Neural cell (in vitro differentiated cells): ENCODE measurements around the gene CYP4F22. TPM values are rescaled to one million over a fixed set of nuclear protein-coding genes. Genes with fewer than 3 reads are reported as not detected.

ENCODE experiments used
- H2AFZ ChIP-seq: fragments of 200-600, 300-800 bp; sonication (generic), shearing (Covaris generic); 2 replicates; pipeline ENCODE4 v1.6.0; 2014; ENCODE audit warnings: low read depth, mild to moderate bottlenecking, antibody characterized with exemption, low read length, moderate library complexity
- H3F3A ChIP-seq: fragments of 200-600 bp; shearing (Covaris generic); 2 replicates; pipeline ENCODE4 v1.6.1; 2016; ENCODE audit warnings: mild to moderate bottlenecking, moderate library complexity, mixed read lengths, antibody characterized with exemption, low read length; ENCODE audit not compliant: insufficient read depth, poor library complexity, severe bottlenecking
- H3K27ac ChIP-seq: fragments of 200-600, 300-800 bp; sonication (generic), shearing (Covaris generic); 2 replicates; pipeline ENCODE4 v1.5.1; 2014; ENCODE audit warnings: mild to moderate bottlenecking, low read length, moderate library complexity
- H3K27me3 ChIP-seq: fragments of 300-800, 200-600 bp; sonication (generic), shearing (Covaris generic); 2 replicates; pipeline ENCODE4 v1.6.0; 2014; ENCODE audit warnings: mild to moderate bottlenecking, low read depth, low read length, moderate library complexity; ENCODE audit not compliant: insufficient read depth
- H3K36me3 ChIP-seq: fragments of 300-800, 200-600 bp; sonication (generic), shearing (Covaris generic); 2 replicates; pipeline ENCODE4 v1.5.1; 2014; ENCODE audit warnings: mild to moderate bottlenecking, antibody characterized with exemption, low read length, moderate library complexity; ENCODE audit not compliant: insufficient read depth
- H3K4me2 ChIP-seq: fragments of 300-800, 200-600 bp; sonication (generic), shearing (Covaris generic); 2 replicates; pipeline ENCODE4 v1.6.0; 2014; ENCODE audit warnings: mild to moderate bottlenecking, low read length
- H3K4me3 ChIP-seq: fragments of 300-800, 200-600 bp; sonication (generic), shearing (Covaris generic); 2 replicates; pipeline ENCODE4 v1.5.1; 2014; ENCODE audit warnings: mild to moderate bottlenecking, low read length, moderate library complexity
- H3K79me2 ChIP-seq: fragments of 200-600 bp; shearing (Covaris generic); replicated peaks from 2 replicates; pipeline ENCODE4 v1.6.0; 2014; ENCODE audit warnings: mild to moderate bottlenecking, low read length, moderate library complexity; ENCODE audit not compliant: insufficient read depth
- H3K9ac ChIP-seq: fragments of 300-800, 200-600 bp; sonication (generic), shearing (Covaris generic); 2 replicates; pipeline ENCODE4 v1.6.1; 2016; ENCODE audit warnings: mild to moderate bottlenecking, low read length, mixed read lengths
- H3K9me2 ChIP-seq: fragments of 200-600 bp; shearing (Covaris generic); 2 replicates; pipeline ENCODE4 v1.6.1; 2016; ENCODE audit warnings: mild to moderate bottlenecking, low read length, mixed read lengths; ENCODE audit not compliant: insufficient read depth
- H3K9me3 ChIP-seq: fragments of 200-600, 300-800 bp; sonication (generic), shearing (Covaris generic); 2 replicates; pipeline ENCODE4 v1.6.1; 2016; ENCODE audit warnings: mild to moderate bottlenecking, mixed run types, low read length, moderate library complexity, mixed read lengths
- H4K20me1 ChIP-seq: fragments of 200-600 bp; shearing (Covaris generic); 2 replicates; pipeline ENCODE4 v1.6.1; 2016; ENCODE audit warnings: mild to moderate bottlenecking, mixed run types; ENCODE audit not compliant: insufficient read depth
- CTCF ChIP-seq: fragments of 450-650 bp; IDR thresholded peaks from 2 replicates; pipeline ENCODE4 v1.5.1; 2014; ENCODE audit warnings: antibody characterized with exemption, mild to moderate bottlenecking, moderate library complexity; ENCODE audit not compliant: poor library complexity, severe bottlenecking
- EP300 ChIP-seq: fragments of 450-650 bp; conservative IDR thresholded peaks from 2 replicates; pipeline ENCODE4 v1.6.1; 2014; ENCODE audit warnings: antibody characterized with exemption, mild to moderate bottlenecking, moderate library complexity; ENCODE audit not compliant: poor library complexity, severe bottlenecking
- EZH2 ChIP-seq: fragments of 200-600, 300-800 bp; shearing (Covaris generic), sonication (generic); IDR thresholded peaks from 2 replicates; pipeline ENCODE4 v1.6.1; 2014; ENCODE audit warnings: antibody characterized with exemption, low read length, borderline replicate concordance, mild to moderate bottlenecking; ENCODE audit not compliant: insufficient read depth, poor library complexity, severe bottlenecking
- MXI1 ChIP-seq: fragments of 450-650 bp; conservative IDR thresholded peaks from 2 replicates; pipeline ENCODE4 v1.6.1; 2014; ENCODE audit warnings: antibody characterized with exemption, mild to moderate bottlenecking; ENCODE audit not compliant: poor library complexity, severe bottlenecking
- POLR2AphosphoS5 ChIP-seq: IDR thresholded peaks from 2 replicates; pipeline ENCODE4 v1.6.1; 2012
- RAD21 ChIP-seq: fragments of 450-650 bp; conservative IDR thresholded peaks from 2 replicates; pipeline ENCODE4 v1.6.1; 2014; ENCODE audit warnings: antibody characterized with exemption, mild to moderate bottlenecking, moderate library complexity
- REST ChIP-seq: IDR thresholded peaks from 2 replicates; pipeline ENCODE4 v1.6.1; 2012; ENCODE audit warnings: borderline replicate concordance
- SMC3 ChIP-seq: fragments of 450-650 bp; conservative IDR thresholded peaks from 2 replicates; pipeline ENCODE4 v1.6.1; 2014; ENCODE audit warnings: antibody characterized with exemption, mild to moderate bottlenecking, moderate library complexity; ENCODE audit not compliant: poor library complexity
- TAF1 ChIP-seq: IDR thresholded peaks from 2 replicates; pipeline ENCODE4 v1.6.1; 2012; ENCODE audit warnings: low read depth
- polyA plus RNA-seq: library from polyadenylated mRNA; depleted of rRNA; stranded (reverse); fragments of >200 nt; gene quantifications from 2 replicates; pipeline ENCODE4 v1.2.3, GENCODE V29; 2014

CYP4F22 gene
- polyA plus RNA-seq, 1 donor from 2014 or later, result not detected

- Histone ChIP-seq H2AFZ (no peak overlapping the region), H3K36me3 (no peaks in the 10 kb centered on the region), H3K4me2 (no peak overlapping the region), H3K9me3 (no peaks in the 10 kb centered on the region), H3K27ac (no peak overlapping the region), H3K9ac (no peak overlapping the region), H3K79me2 (no peaks in the 10 kb centered on the region), H3K4me3 (no peak overlapping the region), H3K9me2 (no peaks in the 10 kb centered on the region), H3K27me3 (no peaks in the 10 kb centered on the region), H3F3A (no peaks in the 10 kb centered on the region), H4K20me1 (no peaks in the 10 kb centered on the region)
- TF ChIP-seq SMC3 (no peak), RAD21 (no peak), MXI1 (no peak), TAF1 (no peak), POLR2AphosphoS5 (no peak), REST (no peak), EP300 (no peak), CTCF (no peak), EZH2 (no peak)
Observed at GRCh38 chr19:15563325-15563794, 55.0 kb downstream of the CYP4F22 start.

GRCh38 chr19:15563931-15564330, 55.6 kb downstream of the CYP4F22 start:
- no peaks in the 10 kb centered on the region for H4K20me1 ChIP-seq
- no peaks in the 10 kb centered on the region for H3K27me3 ChIP-seq
- H3K36me3 ChIP-seq, result no peaks in the 10 kb centered on the region
- no peaks in the 10 kb centered on the region for H3K9me2 ChIP-seq
- H3K4me2 ChIP-seq, result no peak overlapping the region
- no peak overlapping the region for H3K9ac ChIP-seq
- H3K79me2 ChIP-seq, result no peaks in the 10 kb centered on the region
- TF ChIP-seq MXI1, result no peak
- no peak for TF ChIP-seq EP300
- no peak for TF ChIP-seq SMC3
- no peak for TF ChIP-seq EZH2
- no peak for TF ChIP-seq CTCF
- H2AFZ ChIP-seq, result no peak overlapping the region
- H3F3A ChIP-seq, result no peaks in the 10 kb centered on the region
- H3K27ac ChIP-seq, result no peak overlapping the region
- no peak overlapping the region for H3K4me3 ChIP-seq
- no peaks in the 10 kb centered on the region for H3K9me3 ChIP-seq
